Neural crest cell (in vitro differentiated cells): ENCODE measurements around the gene INTS7. TPM values are rescaled to one million over a fixed set of nuclear protein-coding genes. Genes with fewer than 3 reads are reported as not detected.

Experiments used
- DNase-seq: peaks from one replicate; pipeline ENCODE4 v3.0.0; 2021; ENCODE audit warnings: low read depth, mixed read lengths, low spot score
- H3K27ac Mint-ChIP-seq: one replicate; pipeline ENCODE4 v1.8.0; 2021; ENCODE audit warnings: mild to moderate bottlenecking, mixed read lengths; ENCODE audit not compliant: unreplicated experiment
- H3K27me3 Mint-ChIP-seq: 2 replicates; pipeline ENCODE4 v1.8.0; 2021; ENCODE audit warnings: low read depth, mild to moderate bottlenecking, mixed read lengths
- H3K36me3 Mint-ChIP-seq: 2 replicates; pipeline ENCODE4 v1.8.0; 2021; ENCODE audit warnings: low read depth, mild to moderate bottlenecking, mixed read lengths
- H3K4me1 Mint-ChIP-seq: 2 replicates; pipeline ENCODE4 v1.8.0; 2021; ENCODE audit warnings: mixed read lengths
- H3K4me3 Mint-ChIP-seq: one replicate; pipeline ENCODE4 v1.8.0; 2021; ENCODE audit warnings: mild to moderate bottlenecking, mixed read lengths
- H3K9me3 Mint-ChIP-seq: 2 replicates; pipeline ENCODE4 v1.8.0; 2021; ENCODE audit warnings: mixed read lengths
- CTCF ChIP-seq: fragments of 200-600 bp; sonication (generic); conservative IDR thresholded peaks from 2 replicates; pipeline ENCODE4 v1.5.0; 2021; ENCODE audit warnings: antibody characterized with exemption, mild to moderate bottlenecking
- microRNA-seq: library from miRNA; unstranded; fragments of <30 nt; microRNA quantifications from one replicate; pipeline ENCODE4, GENCODE V29; 2020
- total RNA-seq: library from RNA; stranded (reverse); gene quantifications from 2 replicates; pipeline ENCODE4 v1.2.1, GENCODE V29; 2021

The INTS7 gene
- total RNA-seq, 1 donor from 2014 or later, result 30.2 TPM

GRCh38 chr1:211892577-211892976 is 142.8 kb downstream of the INTS7 start:
- no peak for DNase-seq
- no peaks in the 10 kb centered on the region for H3K36me3 Mint-ChIP-seq
- H3K27me3 Mint-ChIP-seq, result no peaks in the 10 kb centered on the region
- H3K27ac Mint-ChIP-seq, result no peak overlapping the region
- TF ChIP-seq CTCF, result no peak
- no peaks in the 10 kb centered on the region for H3K9me3 Mint-ChIP-seq
- no peak overlapping the region for H3K4me3 Mint-ChIP-seq
- peaks cover 13% of the 10 kb centered on the region for H3K4me1 Mint-ChIP-seq

- no peaks in the 10 kb centered on the region for H3K9me3 Mint-ChIP-seq
- H3K27me3 Mint-ChIP-seq, result no peaks in the 10 kb centered on the region
- TF ChIP-seq CTCF, result no peak
- H3K36me3 Mint-ChIP-seq, result no peaks in the 10 kb centered on the region
- no peak for DNase-seq
- peaks cover 18% of the 10 kb centered on the region for H3K4me1 Mint-ChIP-seq
- no peak overlapping the region for H3K27ac Mint-ChIP-seq
- no peak overlapping the region for H3K4me3 Mint-ChIP-seq
Measured at GRCh38 chr1:211891708-211892107, 143.6 kb downstream of the INTS7 start.

Small RNAs within 50 kb of the gene (microRNA-seq; reads per million reads assigned to microRNA genes)
- not detected for gene MIR3122

Other genes with a start within 250 kb of the INTS7 start
- 28.5 and 30.3 TPM in 2 replicates for gene LPGAT1, start 204.8 kb downstream of the INTS7 start, total RNA-seq
- gene DTL, start 191 bp upstream of the INTS7 start, total RNA-seq, result 73.3 and 82.4 TPM in 2 replicates
- gene PPP2R5A, start 249.9 kb upstream of the INTS7 start, total RNA-seq, result 11.9 and 13.0 TPM in 2 replicates